Activated naive CD8-positive, alpha-beta T cell treated with anti-CD3 and anti-CD28 coated beads, Interleukin-2, amount 50 U/mL, for 16 hours (primary cell): ENCODE measurements around the gene ARID5B.

Source experiments
- DNase-seq: peaks from one replicate; pipeline ENCODE4 v3.0.0-alpha.2; 2020; ENCODE audit warnings: low read depth, low spot score

The ARID5B gene

GRCh38 chr10:61936770-61937169 is 35.3 kb downstream of the ARID5B start:
- DNase-seq: no peak

- DNase-seq: no peak
Measured at GRCh38 chr10:61937631-61938351, 36.3 kb downstream of the ARID5B start.

GRCh38 chr10:61939902-61940301 is 38.4 kb downstream of the ARID5B start:
- DNase-seq: no peak

- DNase-seq: no peak
Measured at GRCh38 chr10:61941202-61941681, 39.7 kb downstream of the ARID5B start.

GRCh38 chr10:61942604-61943461 is 41.3 kb downstream of the ARID5B start:
- DNase-seq: no peak

GRCh38 chr10:61943674-61944378 is 42.3 kb downstream of the ARID5B start:
- no peak for DNase-seq

GRCh38 chr10:61944410-61945147 is 43.1 kb downstream of the ARID5B start:
- DNase-seq: no peak

- no peak for DNase-seq
Measured at GRCh38 chr10:61949687-61950086, 48.2 kb downstream of the ARID5B start.

GRCh38 chr10:61950449-61951143 is 49.1 kb downstream of the ARID5B start:
- no peak for DNase-seq

- DNase-seq: no peak
Measured at GRCh38 chr10:61951144-61951483, 49.6 kb downstream of the ARID5B start.

- no peak for DNase-seq
Measured at GRCh38 chr10:61952028-61952674, 50.7 kb downstream of the ARID5B start.

- no peak for DNase-seq
Measured at GRCh38 chr10:61953183-61953582, 51.7 kb downstream of the ARID5B start.

- DNase-seq: no peak
Measured at GRCh38 chr10:61957806-61958205, 56.3 kb downstream of the ARID5B start.

GRCh38 chr10:61958311-61958710 is 56.8 kb downstream of the ARID5B start:
- no peak for DNase-seq

- DNase-seq: no peak
Measured at GRCh38 chr10:61958805-61959204, 57.3 kb downstream of the ARID5B start.

GRCh38 chr10:61959814-61960213 is 58.3 kb downstream of the ARID5B start:
- no peak for DNase-seq

GRCh38 chr10:61960396-61961120 is 59.1 kb downstream of the ARID5B start:
- DNase-seq: no peak

GRCh38 chr10:61961278-61961677 is 59.8 kb downstream of the ARID5B start:
- DNase-seq: no peak

GRCh38 chr10:61962971-61963370 is 61.5 kb downstream of the ARID5B start:
- no peak for DNase-seq

GRCh38 chr10:61963669-61964058 is 62.2 kb downstream of the ARID5B start:
- DNase-seq: no peak
